Measurements from ENCODE around the gene IZUMO1R. TPM values are rescaled to one million over a fixed set of nuclear protein-coding genes. Genes with fewer than 3 reads are reported as not detected.

IZUMO1R gene
- total RNA-seq, 6 donors from 2014 or later: not detected

DNA sequence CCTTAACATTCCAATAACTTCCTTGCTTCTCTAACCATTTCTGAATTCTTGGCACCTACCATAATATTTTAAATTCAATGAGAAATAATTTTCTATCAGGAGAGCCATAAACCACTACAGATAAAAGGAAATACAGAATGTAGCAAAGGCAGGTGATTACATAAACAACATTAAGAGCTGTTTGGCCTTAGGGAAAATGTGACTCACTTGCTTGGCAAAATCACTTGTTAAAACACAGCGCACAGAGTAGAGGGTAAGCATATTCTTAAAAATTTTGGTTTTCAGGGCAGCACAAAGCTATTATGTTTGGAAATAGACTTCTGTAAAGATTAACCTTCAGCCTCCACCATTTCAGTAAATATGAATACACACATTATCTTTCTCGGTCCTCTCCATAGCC, 26.4 kb downstream of the IZUMO1R start:
- no peaks in the 10 kb centered on the region for H3K36me3 ChIP-seq
- H3K9me3 ChIP-seq: no peaks in the 10 kb centered on the region
- no peak overlapping the region for H3K4me3 ChIP-seq
- DNase-seq (no peak), ATAC-seq (ENCODE audit: low FRiP score in 2 of 2) (no peak)
- H3K4me1 ChIP-seq: no peaks in the 10 kb centered on the region
- TF ChIP-seq, protein P1, sequence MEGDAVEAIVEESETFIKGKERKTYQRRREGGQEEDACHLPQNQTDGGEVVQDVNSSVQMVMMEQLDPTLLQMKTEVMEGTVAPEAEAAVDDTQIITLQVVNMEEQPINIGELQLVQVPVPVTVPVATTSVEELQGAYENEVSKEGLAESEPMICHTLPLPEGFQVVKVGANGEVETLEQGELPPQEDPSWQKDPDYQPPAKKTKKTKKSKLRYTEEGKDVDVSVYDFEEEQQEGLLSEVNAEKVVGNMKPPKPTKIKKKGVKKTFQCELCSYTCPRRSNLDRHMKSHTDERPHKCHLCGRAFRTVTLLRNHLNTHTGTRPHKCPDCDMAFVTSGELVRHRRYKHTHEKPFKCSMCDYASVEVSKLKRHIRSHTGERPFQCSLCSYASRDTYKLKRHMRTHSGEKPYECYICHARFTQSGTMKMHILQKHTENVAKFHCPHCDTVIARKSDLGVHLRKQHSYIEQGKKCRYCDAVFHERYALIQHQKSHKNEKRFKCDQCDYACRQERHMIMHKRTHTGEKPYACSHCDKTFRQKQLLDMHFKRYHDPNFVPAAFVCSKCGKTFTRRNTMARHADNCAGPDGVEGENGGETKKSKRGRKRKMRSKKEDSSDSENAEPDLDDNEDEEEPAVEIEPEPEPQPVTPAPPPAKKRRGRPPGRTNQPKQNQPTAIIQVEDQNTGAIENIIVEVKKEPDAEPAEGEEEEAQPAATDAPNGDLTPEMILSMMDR (IDR thresholded peaks at IDR 0.05): no peak
- no peak for TF ChIP-seq EP300 (IDR thresholded peaks at IDR 0.05)
- TF ChIP-seq POLR2A (IDR thresholded peaks at IDR 0.05): no peak
- no peak for TF ChIP-seq POLR2AphosphoS5 (IDR thresholded peaks at IDR 0.05)
- H3K27ac ChIP-seq: no peak overlapping the region
- H3K27me3 ChIP-seq: no peaks in the 10 kb centered on the region
- WGBS, 2 donors: 88 to 93% methylated on average over 2 of the region's 2 CpGs

DNA sequence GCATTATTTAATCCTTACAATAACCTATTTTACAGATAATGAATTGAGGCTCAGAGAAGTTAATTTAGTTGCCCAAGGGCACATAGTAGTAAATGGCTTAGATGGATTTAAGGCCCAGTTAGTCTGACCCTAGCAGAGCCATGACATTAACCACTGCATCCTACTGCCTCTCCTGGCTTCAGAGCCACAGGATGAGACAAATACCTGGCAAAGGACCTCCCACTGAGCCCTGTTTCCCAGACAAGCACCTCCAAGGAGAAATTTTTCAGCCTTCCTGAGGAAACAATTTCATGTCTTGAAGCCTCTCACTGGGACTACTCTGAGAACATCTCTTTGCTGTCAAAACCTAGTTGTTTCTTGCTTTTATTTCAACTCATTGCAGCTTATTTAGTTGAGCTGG, 28.4 kb downstream of the IZUMO1R start:
- TF ChIP-seq, protein P1 (IDR thresholded peaks at IDR 0.05): no peak
- no peak for TF ChIP-seq POLR2AphosphoS5 (IDR thresholded peaks at IDR 0.05)
- no peak for TF ChIP-seq POLR2A (IDR thresholded peaks at IDR 0.05)
- TF ChIP-seq EP300 (IDR thresholded peaks at IDR 0.05): no peak
- Histone ChIP-seq H3K4me3 (no peak overlapping the region), H3K4me1 (no peaks in the 10 kb centered on the region), H3K9me3 (no peaks in the 10 kb centered on the region), H3K27me3 (no peaks in the 10 kb centered on the region), H3K36me3 (no peaks in the 10 kb centered on the region), H3K27ac (no peak overlapping the region)
- DNase-seq (no peak), ATAC-seq (ENCODE audit: low FRiP score in 2 of 2) (no peak)

DNA sequence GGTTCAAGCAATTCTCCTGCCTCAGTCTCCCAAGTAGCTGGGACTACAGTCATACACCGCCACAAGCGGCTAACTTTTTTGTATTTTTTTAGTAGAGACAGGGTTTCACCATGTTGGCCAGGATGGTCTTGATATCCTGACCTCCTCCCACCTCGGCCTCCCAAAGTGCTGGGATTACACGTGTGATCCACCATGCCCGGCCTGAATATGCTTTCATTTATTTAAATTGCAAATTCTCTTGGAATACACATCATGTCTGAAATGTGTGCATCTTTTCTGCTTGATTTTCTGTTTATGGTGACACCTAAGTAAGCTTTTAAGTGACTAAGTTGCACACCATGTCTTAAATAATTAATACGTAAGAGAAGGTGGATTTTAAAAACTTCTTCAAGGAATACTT, 31.7 kb downstream of the IZUMO1R start:
- no peaks in the 10 kb centered on the region for H3K27me3 ChIP-seq
- H3K4me1 ChIP-seq: no peaks in the 10 kb centered on the region
- H3K9me3 ChIP-seq: no peaks in the 10 kb centered on the region
- H3K27ac ChIP-seq: no peak overlapping the region
- no peak overlapping the region for H3K4me3 ChIP-seq
- 89 to 93% methylated on average over 6 of the region's 6 CpGs for WGBS, 2 donors
- no peak for DNase-seq
- no peaks in the 10 kb centered on the region for H3K36me3 ChIP-seq
- no peak for ATAC-seq (ENCODE audit: low FRiP score in 2 of 2)
- no peak for TF ChIP-seq POLR2AphosphoS5 (IDR thresholded peaks at IDR 0.05)
- no peak for TF ChIP-seq POLR2A (IDR thresholded peaks at IDR 0.05)
- no peak for TF ChIP-seq EP300 (IDR thresholded peaks at IDR 0.05)
- TF ChIP-seq, protein P1 (IDR thresholded peaks at IDR 0.05): no peak

DNA sequence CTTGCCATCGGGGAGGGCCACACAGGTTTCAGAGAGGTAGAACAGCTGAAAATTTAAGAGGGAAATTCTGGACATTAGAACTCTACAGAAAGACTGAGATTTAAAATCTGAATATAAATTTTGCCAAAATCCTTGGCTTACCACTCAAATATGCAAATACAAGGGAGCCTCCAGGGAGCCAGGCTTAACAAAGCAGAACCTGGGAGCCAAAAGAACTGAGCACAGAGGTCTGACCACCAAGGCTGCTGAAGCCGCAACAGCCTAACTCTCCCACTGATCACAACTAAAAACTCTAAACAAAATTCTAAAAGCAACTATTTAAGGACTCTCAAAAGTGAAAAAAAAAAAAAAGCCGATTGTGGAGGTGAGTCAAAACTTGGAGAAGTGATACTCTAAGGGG, 34.3 kb downstream of the IZUMO1R start:
- ATAC-seq (ENCODE audit: low FRiP score in 2 of 2): no peak

DNA sequence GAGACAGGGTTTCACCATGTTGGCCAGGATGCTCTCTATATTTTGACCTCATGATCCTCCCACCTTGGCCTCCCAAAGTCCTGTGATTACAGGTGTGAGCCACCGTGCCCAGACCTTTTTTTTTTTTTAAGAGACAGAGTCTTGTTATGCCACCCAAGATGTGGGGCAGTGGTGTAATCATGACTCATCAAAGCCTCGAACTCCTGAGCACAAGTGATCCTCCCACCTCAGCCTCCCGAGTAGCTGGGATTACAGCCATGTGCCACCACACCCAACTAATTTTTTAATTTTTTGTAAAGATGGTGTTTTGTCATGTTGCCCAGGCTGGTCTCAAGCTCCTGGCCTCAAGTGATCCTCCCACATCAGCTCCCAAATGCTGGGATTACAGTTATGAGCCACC, 37.9 kb downstream of the IZUMO1R start:
- 71 to 91% methylated on average over 3 of the region's 3 CpGs for WGBS, 2 donors
- no peak overlapping the region for H3K27ac ChIP-seq

More for the DNA sequence above, 34.3 kb downstream of the IZUMO1R start:
- H3K27me3 ChIP-seq: no peaks in the 10 kb centered on the region
- TF ChIP-seq POLR2AphosphoS5 (IDR thresholded peaks at IDR 0.05) (no peak), EP300 (IDR thresholded peaks at IDR 0.05) (no peak), POLR2A (IDR thresholded peaks at IDR 0.05) (no peak)
- TF ChIP-seq, protein P1 (IDR thresholded peaks at IDR 0.05): no peak
- H3K27ac ChIP-seq: no peak overlapping the region
- H3K9me3 ChIP-seq: no peaks in the 10 kb centered on the region
- DNase-seq: no peak
- no peaks in the 10 kb centered on the region for H3K36me3 ChIP-seq
- WGBS, 2 donors: 89% methylated on average over 3 of the region's 3 CpGs
- no peak overlapping the region for H3K4me3 ChIP-seq
- no peaks in the 10 kb centered on the region for H3K4me1 ChIP-seq

More for the DNA sequence above, 37.9 kb downstream of the IZUMO1R start:
- ATAC-seq (ENCODE audit: low FRiP score in 2 of 2) (no peak), DNase-seq (no peak)
- Histone ChIP-seq H3K4me3 (no peak overlapping the region), H3K36me3 (no peaks in the 10 kb centered on the region), H3K27me3 (no peaks in the 10 kb centered on the region), H3K9me3 (no peaks in the 10 kb centered on the region), H3K4me1 (no peaks in the 10 kb centered on the region)
- TF ChIP-seq, protein P1 (IDR thresholded peaks at IDR 0.05): no peak
- no peak for TF ChIP-seq POLR2A (IDR thresholded peaks at IDR 0.05)
- TF ChIP-seq POLR2AphosphoS5 (IDR thresholded peaks at IDR 0.05): no peak
- no peak for TF ChIP-seq EP300 (IDR thresholded peaks at IDR 0.05)

Data from upper lobe of left lung (tissue), 6 donors.